Coronary artery (tissue), 2 donors: Measurements from ENCODE around the gene WDR17.
"Not testable (repeated sequence)": the region's sequence is repeated elsewhere in the genome, so short reads cannot be mapped to it uniquely, and the experiment has no call there.

Experiments
- DNase-seq: peaks from one replicate; pipeline ENCODE4 v3.0.0-alpha.2; 2017; ENCODE audit warnings: low spot score
- H3K27ac ChIP-seq, 2 donors: fragments of 200-600 bp; sonication (generic); one replicate each; pipeline ENCODE4 v1.5.1; 2016 to 2019
- H3K4me3 ChIP-seq: fragments of 200-600 bp; sonication (generic); 2 replicates; pipeline ENCODE4 v1.5.1; 2016; ENCODE audit warnings: mild to moderate bottlenecking, moderate library complexity
- TF ChIP-seq, protein P1 (sequence below): fragments of 200-600 bp; sonication (generic); IDR thresholded peaks from one replicate; pipeline ENCODE4 v1.5.1; 2019; ENCODE audit warnings: antibody characterized with exemption

Gene WDR17

GRCh38 chr4:176198316-176198903 lies 132.8 kb downstream of the WDR17 start:
- TF ChIP-seq, protein P1, sequence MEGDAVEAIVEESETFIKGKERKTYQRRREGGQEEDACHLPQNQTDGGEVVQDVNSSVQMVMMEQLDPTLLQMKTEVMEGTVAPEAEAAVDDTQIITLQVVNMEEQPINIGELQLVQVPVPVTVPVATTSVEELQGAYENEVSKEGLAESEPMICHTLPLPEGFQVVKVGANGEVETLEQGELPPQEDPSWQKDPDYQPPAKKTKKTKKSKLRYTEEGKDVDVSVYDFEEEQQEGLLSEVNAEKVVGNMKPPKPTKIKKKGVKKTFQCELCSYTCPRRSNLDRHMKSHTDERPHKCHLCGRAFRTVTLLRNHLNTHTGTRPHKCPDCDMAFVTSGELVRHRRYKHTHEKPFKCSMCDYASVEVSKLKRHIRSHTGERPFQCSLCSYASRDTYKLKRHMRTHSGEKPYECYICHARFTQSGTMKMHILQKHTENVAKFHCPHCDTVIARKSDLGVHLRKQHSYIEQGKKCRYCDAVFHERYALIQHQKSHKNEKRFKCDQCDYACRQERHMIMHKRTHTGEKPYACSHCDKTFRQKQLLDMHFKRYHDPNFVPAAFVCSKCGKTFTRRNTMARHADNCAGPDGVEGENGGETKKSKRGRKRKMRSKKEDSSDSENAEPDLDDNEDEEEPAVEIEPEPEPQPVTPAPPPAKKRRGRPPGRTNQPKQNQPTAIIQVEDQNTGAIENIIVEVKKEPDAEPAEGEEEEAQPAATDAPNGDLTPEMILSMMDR, result no peak
- no peak overlapping the region for H3K4me3 ChIP-seq
- no peak overlapping the region for H3K27ac ChIP-seq
- no peak for DNase-seq

GRCh38 chr4:176205299-176205698 lies 139.7 kb downstream of the WDR17 start:
- H3K27ac ChIP-seq, result no peak overlapping the region
- H3K4me3 ChIP-seq, result no peak overlapping the region
- DNase-seq, result no peak
- TF ChIP-seq, protein P1, result no peak

GRCh38 chr4:176207839-176208238 lies 142.2 kb downstream of the WDR17 start:
- Histone ChIP-seq H3K27ac (no peak overlapping the region), H3K4me3 (no peak overlapping the region)
- TF ChIP-seq, protein P1, result no peak
- DNase-seq, result no peak

DNA sequence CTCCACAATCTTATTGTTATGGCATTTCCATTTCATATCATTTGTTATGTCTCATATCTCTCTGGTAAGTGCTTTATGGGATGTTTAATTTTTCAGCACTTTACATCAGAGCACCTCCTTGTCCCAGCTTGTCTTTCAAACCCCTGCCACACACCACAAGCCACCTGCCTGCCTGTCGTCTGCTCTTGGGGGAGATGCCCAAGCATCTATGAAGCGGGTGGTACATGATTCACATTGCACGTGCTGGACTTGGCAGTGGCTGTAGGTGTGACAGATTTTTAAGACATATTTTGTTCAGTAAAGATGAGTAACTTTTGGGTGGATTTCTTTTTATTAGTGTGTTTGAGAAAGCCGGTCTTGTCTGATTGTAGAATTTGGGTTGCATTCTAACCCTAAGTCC lies 143.9 kb downstream of the WDR17 start:
- TF ChIP-seq, protein P1, result no peak
- Histone ChIP-seq H3K4me3 (no peak overlapping the region), H3K27ac (no peak overlapping the region)
- no peak for DNase-seq

- TF ChIP-seq, protein P1, result no peak
- H3K4me3 ChIP-seq, result no peak overlapping the region
Measured at GRCh38 chr4:176210101-176210500, 144.5 kb downstream of the WDR17 start.

DNA sequence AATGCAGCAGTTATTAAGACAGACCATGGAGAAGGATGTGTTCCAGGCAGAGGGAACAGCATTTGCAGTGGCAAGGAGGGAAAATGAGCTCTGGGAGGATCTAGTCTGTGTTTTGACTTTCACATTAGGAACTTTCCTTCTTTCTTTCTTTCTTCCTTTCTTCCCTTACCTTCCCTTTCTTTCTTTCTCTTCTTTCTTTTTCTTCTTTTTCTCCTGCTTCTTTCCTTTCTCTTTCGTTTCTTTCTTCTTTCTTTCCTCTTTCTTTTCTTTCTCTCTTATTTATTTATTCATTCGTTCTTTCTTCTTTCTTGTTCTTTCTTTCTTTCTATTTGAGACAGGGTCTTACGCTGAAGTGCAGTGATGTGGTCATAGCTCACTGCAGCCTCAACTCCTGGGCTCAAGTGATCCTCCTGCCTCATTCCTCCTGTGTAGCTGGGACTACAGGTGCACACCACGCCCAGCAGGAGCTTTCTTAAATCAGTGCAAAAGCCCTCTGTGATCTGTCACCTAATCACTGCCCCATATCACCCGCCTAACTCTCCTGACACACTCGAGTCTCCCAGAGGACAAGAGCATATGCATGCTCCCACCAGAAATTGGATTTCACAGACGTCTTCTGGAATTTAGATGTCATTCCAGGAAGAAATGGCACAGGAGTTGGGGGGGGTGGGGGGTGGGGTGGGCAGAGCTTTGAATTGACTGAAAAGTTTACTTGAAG lies 145.1 kb downstream of the WDR17 start:
- Histone ChIP-seq H3K4me3 (no peak overlapping the region), H3K27ac (no peak overlapping the region)
- TF ChIP-seq, protein P1, result no peak
- DNase-seq, result no peak

More at GRCh38 chr4:176210101-176210500, 144.5 kb downstream of the WDR17 start:
- H3K27ac ChIP-seq, result no peak overlapping the region
- DNase-seq, result no peak

DNA sequence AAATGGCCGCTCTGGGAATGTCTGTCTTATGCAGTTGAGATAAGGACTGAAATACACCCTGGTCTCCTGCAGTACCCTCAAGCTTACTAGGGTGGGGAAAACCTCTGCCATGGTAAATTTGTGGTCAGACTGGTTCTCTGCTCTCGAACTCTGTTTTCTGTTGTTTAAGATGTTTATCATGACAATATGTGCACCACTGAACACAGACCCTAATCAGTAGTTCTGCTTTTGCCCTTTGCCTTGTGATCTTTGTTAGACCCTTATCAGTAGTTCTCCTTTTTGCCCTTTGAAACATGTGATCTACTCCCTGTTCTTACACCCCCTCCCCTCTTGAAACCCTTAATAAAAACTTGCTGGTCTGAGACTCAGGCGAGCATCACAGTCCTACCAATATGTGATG lies 146.7 kb downstream of the WDR17 start:
- H3K4me3 ChIP-seq, H3K27ac ChIP-seq, DNase-seq: not testable (repeated sequence)
